Muscle of leg (tissue), 9 donors: ENCODE data around the gene SPRR2D. TPM values are rescaled to one million over a fixed set of nuclear protein-coding genes. Genes with fewer than 3 reads are reported as not detected.

Source experiments
- polyA plus RNA-seq, 8 donors: library from polyadenylated mRNA; unstranded; fragments of 120-200 nt; gene quantifications; one replicate each; pipeline versions ENCODE4 v1.2.1 to v1.2.3, GENCODE V29; 2013; ENCODE audit warnings: inconsistent platforms in 1 of 8, low replicate concordance in 1 of 8; ENCODE audit not compliant: insufficient read length in 8 of 8, insufficient read depth in 1 of 8
- total RNA-seq: library from RNA; stranded (reverse); fragments of 120-200 nt; gene quantifications from one replicate; pipeline ENCODE4 v1.2.4, GENCODE V29; 2013

SPRR2D gene
- total and polyA plus RNA-seq, 9 donors = not detected

Other genes starting within 250 kb of the SPRR2D start
- not detected for gene LCE1D, start 244.4 kb downstream of the SPRR2D start, total RNA-seq
- not detected for gene LCE1D, start 244.4 kb downstream of the SPRR2D start, polyA plus RNA-seq
- not detected for gene LCE1C, start 234.5 kb downstream of the SPRR2D start, total RNA-seq
- gene LCE1C, start 234.5 kb downstream of the SPRR2D start, polyA plus RNA-seq = not detected
- gene LCE1B, start 229.1 kb downstream of the SPRR2D start, total RNA-seq = not detected
- not detected for gene LCE1B, start 229.1 kb downstream of the SPRR2D start, polyA plus RNA-seq
- gene LCE1A, start 213.6 kb downstream of the SPRR2D start, total RNA-seq = not detected
- gene LCE1A, start 213.6 kb downstream of the SPRR2D start, polyA plus RNA-seq = not detected
- not detected for gene LCE6A, start 198.3 kb downstream of the SPRR2D start, total RNA-seq
- not detected for gene LCE6A, start 198.3 kb downstream of the SPRR2D start, polyA plus RNA-seq
- gene LCE7A, start 181.1 kb downstream of the SPRR2D start, total RNA-seq = not detected
- not detected for gene LCE7A, start 181.1 kb downstream of the SPRR2D start, polyA plus RNA-seq
- not detected for gene SMCP, start 162.8 kb downstream of the SPRR2D start, total RNA-seq
- not detected for gene SMCP, start 162.8 kb downstream of the SPRR2D start, polyA plus RNA-seq
- gene IVL, start 132.6 kb downstream of the SPRR2D start, total RNA-seq = not detected
- gene IVL, start 132.6 kb downstream of the SPRR2D start, polyA plus RNA-seq = 1 to 10 TPM in 1 of 8 donors, under 1 TPM in 3, not detected in 4; 0.11 to 8.1 (median 0.32) TPM
- gene SPRR5, start 93.9 kb downstream of the SPRR2D start, total RNA-seq = not detected
- not detected for gene SPRR5, start 93.9 kb downstream of the SPRR2D start, polyA plus RNA-seq
- not detected for gene SPRR4, start 70.5 kb downstream of the SPRR2D start, total RNA-seq
- gene SPRR4, start 70.5 kb downstream of the SPRR2D start, polyA plus RNA-seq = not detected
- not detected for gene SPRR1A, start 57.0 kb downstream of the SPRR2D start, total RNA-seq
- not detected for gene SPRR1A, start 57.0 kb downstream of the SPRR2D start, polyA plus RNA-seq
- gene SPRR3, start 39.4 kb downstream of the SPRR2D start, total RNA-seq = not detected
- 10 to 100 TPM in 1 of 8 donors, 1 to 10 TPM in 1, under 1 TPM in 2, not detected in 4; 0.18 to 38.9 (median 0.90) TPM for gene SPRR3, start 39.4 kb downstream of the SPRR2D start, polyA plus RNA-seq
- gene SPRR1B, start 9.9 kb downstream of the SPRR2D start, total RNA-seq = not detected
- 1 to 10 TPM in 1 of 8 donors, under 1 TPM in 1, not detected in 6; 0.73 to 2.8 TPM for gene SPRR1B, start 9.9 kb downstream of the SPRR2D start, polyA plus RNA-seq
- not detected for gene SPRR2A, start 16.4 kb upstream of the SPRR2D start, total RNA-seq
- not detected for gene SPRR2A, start 16.4 kb upstream of the SPRR2D start, polyA plus RNA-seq
- not detected for gene SPRR2B, start 30.5 kb upstream of the SPRR2D start, total RNA-seq
- gene SPRR2B, start 30.5 kb upstream of the SPRR2D start, polyA plus RNA-seq = under 1 TPM in 1 of 8 donors, not detected in 7; 0.50 TPM
- not detected for gene SPRR2E, start 53.4 kb upstream of the SPRR2D start, total RNA-seq
- not detected for gene SPRR2E, start 53.4 kb upstream of the SPRR2D start, polyA plus RNA-seq
- gene SPRR2F, start 72.4 kb upstream of the SPRR2D start, total RNA-seq = not detected
- under 1 TPM in 1 of 8 donors, not detected in 7; 0.28 TPM for gene SPRR2F, start 72.4 kb upstream of the SPRR2D start, polyA plus RNA-seq
- gene SPRR2G, start 109.8 kb upstream of the SPRR2D start, total RNA-seq = not detected
- gene SPRR2G, start 109.8 kb upstream of the SPRR2D start, polyA plus RNA-seq = not detected
- gene LELP1, start 162.3 kb upstream of the SPRR2D start, total RNA-seq = not detected
- gene LELP1, start 162.3 kb upstream of the SPRR2D start, polyA plus RNA-seq = not detected
- gene PRR9, start 176.5 kb upstream of the SPRR2D start, total RNA-seq = not detected
- not detected for gene PRR9, start 176.5 kb upstream of the SPRR2D start, polyA plus RNA-seq
- gene LORICRIN, start 218.6 kb upstream of the SPRR2D start, total RNA-seq = not detected
- gene LORICRIN, start 218.6 kb upstream of the SPRR2D start, polyA plus RNA-seq = not detected